HepG2 (cell line): ENCODE data around the gene TOR4A. TPM values are rescaled to one million over a fixed set of nuclear protein-coding genes. Genes with fewer than 3 reads are reported as not detected.

ENCODE experiments used
- ATAC-seq: fragments of 200-7000 bp; cut with Tn5 transposase; 3 replicates; pipeline ENCODE4 v1.9.1; 2020; ENCODE audit warnings: mild to moderate bottlenecking, moderate library complexity
- BruUV-seq: library from RNA; stranded (reverse); fragments of 400-500 nt; replicated peaks from 2 replicates; lab custom pipeline; 2021; lab: Mats Ljungman, UMichigan
- CTCF ChIA-PET: fragments of 300-600 bp; formaldehyde crosslinking; extraction: SDS; loops from one replicate; lab custom pipeline; 2021; ENCODE audit warnings: low total read pairs, inconsistent platforms, low intra/inter-chr PET ratio; lab: Yijun Ruan, JAX
- POLR2A ChIA-PET: fragments of 350-600 bp; sonication (Branson Sonifier 250); formaldehyde crosslinking; loops from one replicate; lab custom pipeline; 2020; ENCODE audit warnings: antibody characterized with exemption, inconsistent platforms; lab: Yijun Ruan, JAX
- DNase-seq: peaks from one replicate; pipeline ENCODE4 v3.0.0-alpha.2; 2015; ENCODE audit warnings: low spot score
- FAIRE-seq: peaks from 3 replicates; lab custom pipeline; 2011; peaks lifted over from hg19 to GRCh38; lab: Jason Lieb, UNC
- H2AFZ ChIP-seq: one replicate; pipeline ENCODE4 v1.6.1; 2011; ENCODE audit warnings: low read length, inconsistent platforms
- H3K27ac ChIP-seq: fragments of 300-600 bp; 3 replicates; pipeline ENCODE4 v1.8.0; 2011; ENCODE audit warnings: mixed run types, mild to moderate bottlenecking, mixed read lengths, low read length, inconsistent platforms; ENCODE audit not compliant: insufficient read depth; ENCODE audit errors: extremely low read length
- H3K27me3 ChIP-seq, 2 experiments: fragments of 200-600 bp in 1 of 2; 2 replicates in 1 of 2; 3 replicates in 1 of 2; pipeline versions ENCODE4 v1.6.0 to v1.8.0; 2011; ENCODE audit warnings: low read length in 2 of 2, mild to moderate bottlenecking in 2 of 2, moderate library complexity in 2 of 2, inconsistent platforms in 1 of 2; ENCODE audit not compliant: insufficient read depth in 2 of 2, control insufficient read depth in 1 of 2
- H3K36me3 ChIP-seq, 2 experiments: fragments of 200-600 bp in 1 of 2; replicated peaks in 1 of 2; 2 replicates in 1 of 2; 3 replicates in 1 of 2; pipeline versions ENCODE4 v1.5.1 to v1.8.0; 2011; ENCODE audit warnings: low read length in 2 of 2, inconsistent platforms in 1 of 2; ENCODE audit not compliant: insufficient read depth in 2 of 2, control insufficient read depth in 1 of 2
- H3K4me1 ChIP-seq: 2 replicates; pipeline ENCODE4 v1.5.1; 2012; ENCODE audit warnings: low read length, inconsistent platforms; ENCODE audit not compliant: insufficient read depth
- H3K4me2 ChIP-seq: 2 replicates; pipeline ENCODE4 v1.6.0; 2011; ENCODE audit warnings: low read depth, low read length, inconsistent platforms
- H3K4me3 ChIP-seq, 3 experiments: fragments of 200-600 bp in 1 of 3; sonication (generic), shearing (Covaris generic) in 1 of 3; replicated peaks in 1 of 3; 2 replicates each; pipeline ENCODE4 v1.5.1; 2011 to 2016; ENCODE audit warnings: low read length in 3 of 3, inconsistent platforms in 2 of 3, low read depth in 2 of 3, mild to moderate bottlenecking in 2 of 3, control low read depth in 1 of 3, mixed read lengths in 1 of 3; ENCODE audit not compliant: insufficient read depth in 1 of 3
- H3K79me2 ChIP-seq: one replicate; pipeline ENCODE4 v1.6.1; 2011; ENCODE audit warnings: low read length, inconsistent platforms; ENCODE audit not compliant: insufficient read depth
- H3K9ac ChIP-seq: 2 replicates; pipeline ENCODE4 v1.6.0; 2011; ENCODE audit warnings: mild to moderate bottlenecking, low read depth, low read length, inconsistent platforms; ENCODE audit not compliant: insufficient read depth
- H3K9me3 ChIP-seq: 2 replicates; pipeline ENCODE4 v1.5.1; 2012; ENCODE audit warnings: mild to moderate bottlenecking, low read length
- H4K20me1 ChIP-seq: 2 replicates; pipeline ENCODE4 v1.6.0; 2011; ENCODE audit warnings: inconsistent platforms, mild to moderate bottlenecking, low read length, moderate library complexity; ENCODE audit not compliant: insufficient read depth
- AGO1 ChIP-seq: fragments of 200-400 bp; formaldehyde crosslinking; IDR thresholded peaks from 2 replicates; pipeline ENCODE4 v1.6.1; 2017; ENCODE audit warnings: mild to moderate bottlenecking, low read depth, low read length, moderate library complexity; ENCODE audit not compliant: poor library complexity, severe bottlenecking
- BORCS8-MEF2B ChIP-seq: sonication (generic); formaldehyde crosslinking; IDR thresholded peaks from 2 replicates; pipeline ENCODE4 v1.8.0; 2022; ENCODE audit warnings: mild to moderate bottlenecking, missing genetic modification reagents
- CREBL2 ChIP-seq: sonication (generic); formaldehyde crosslinking; IDR thresholded peaks from 2 replicates; pipeline ENCODE4 v1.8.1; 2023; ENCODE audit warnings: missing genetic modification reagents, mild to moderate bottlenecking, borderline replicate concordance
- ISX ChIP-seq: sonication (generic); formaldehyde crosslinking; conservative IDR thresholded peaks from 2 replicates; pipeline ENCODE4 v1.5.0; 2020; ENCODE audit warnings: missing genetic modification reagents
- KLF12 ChIP-seq: sonication (generic); formaldehyde crosslinking; IDR thresholded peaks from 2 replicates; pipeline ENCODE4 v1.4.0; 2020; ENCODE audit warnings: missing genetic modification reagents, borderline replicate concordance
- SIX1 ChIP-seq: sonication (generic); formaldehyde crosslinking; IDR thresholded peaks from 2 replicates; pipeline ENCODE4 v1.4.0; 2020; ENCODE audit warnings: missing genetic modification reagents, borderline replicate concordance
- SP1 ChIP-seq, 2 experiments: fragments of 450-650 bp in 1 of 2; sonication (generic) in 1 of 2; formaldehyde crosslinking in 1 of 2; IDR thresholded peaks; 2 replicates each; pipeline versions ENCODE4 v1.4.0 to v1.6.1; 2016 to 2020; ENCODE audit warnings: missing genetic modification reagents in 1 of 2
- WGBS: methylation state at CpG from one replicate; pipeline ENCODE4 v1.1.6; 2017; ENCODE audit warnings: low lambda C conversion rate; 5-methylcytosine and 5-hydroxymethylcytosine counted together
- in situ Hi-C: cut with HindIII; loops from 2 replicates; pipeline ENCODE4 v1.10.0; 2017; ENCODE audit warnings: low pct_unique_long_range_greater_than_20kb; ENCODE audit not compliant: extremely low pct_ligation_motif_present
- intact Hi-C: fragments of 100-400 bp; cut with micrococcal nuclease; formaldehyde crosslinking; loops from one replicate; pipeline ENCODE4 v1.10.0; 2022; ENCODE audit not compliant: unreplicated experiment
- polyA plus RNA-seq, 8 experiments: library from polyadenylated mRNA; depleted of rRNA in 3 of 8; stranded (reverse) in 7 of 8; unstranded in 1 of 8; fragments of >200 nt; fragmentation: Illumina TruSeq in 4 of 8; extraction: Trizol in 4 of 8; gene quantifications; 2 replicates each; pipeline versions ENCODE4 v1.2.1 to v1.2.3, GENCODE V29; 2011 to 2016; ENCODE audit warnings: low read depth in 4 of 8, missing spikeins in 1 of 8, mixed read lengths in 1 of 8; ENCODE audit not compliant: insufficient read depth in 1 of 8
- total RNA-seq, 5 experiments: library from RNA; depleted of rRNA; stranded (reverse); fragments of >200 nt; fragmentation: Illumina TruSeq; extraction: Trizol; gene quantifications; 2 replicates each; pipeline ENCODE4 v1.2.3, GENCODE V29; 2016; ENCODE audit warnings: low read depth in 1 of 5
- TF ChIP-seq, protein P1 (sequence below): IDR thresholded peaks from 2 replicates; pipeline ENCODE4 v1.4.0; 2020; ENCODE audit warnings: mild to moderate bottlenecking, missing genetic modification reagents
- TF ChIP-seq, protein P2 (sequence below): IDR thresholded peaks from 2 replicates; pipeline ENCODE4 v1.6.1; 2016; ENCODE audit warnings: low read depth, borderline replicate concordance

The TOR4A gene
- total and polyA plus RNA-seq, 2 of the 13 experiments (the other 11 are each of a cell fraction or from before 2014, with no cell fraction given) = 11.1 to 14.2 TPM

GRCh38 chr9:137311986-137312851 is 34.7 kb downstream of the TOR4A start:
- Histone ChIP-seq H3K9ac (no peak overlapping the region), H2AFZ (no peak overlapping the region), H4K20me1 (no peaks in the 10 kb centered on the region), H3K4me1 (peaks cover 65% of the 10 kb centered on the region), H3K4me3 (no peak overlapping the region), H3K4me2 (no peak overlapping the region), H3K27ac (no peak overlapping the region), H3K9me3 (no peaks in the 10 kb centered on the region), H3K79me2 (no peaks in the 10 kb centered on the region), H3K27me3 (peaks cover 13 to 62% of the 10 kb centered on the region in 2 experiments), H3K36me3 (no peaks in the 10 kb centered on the region)
- POLR2A ChIA-PET = interaction anchor here (1.0 kb wide), 1 partner anchor 10 kb away, joined by 4 read pairs; the partner anchor contains the start of gene NRARP
- no TSS peak for BruUV-seq
- intact Hi-C loops (no loop called here), in situ Hi-C loops (no loop called here)
- ATAC-seq = no peak
- WGBS = 62% methylated on average over 15 of the region's 28 CpGs
- FAIRE-seq = no peak
- CTCF ChIA-PET = no interaction called here
- TF ChIP-seq BORCS8-MEF2B (CRISPR knock-in tag) (no peak), KLF12 (CRISPR knock-in tag) (no peak), AGO1 (no peak), SP1 (IDR thresholded peaks at IDR 0.05) (no peak), SP1 (CRISPR knock-in tag; IDR thresholded peaks at IDR 0.05) (no peak), CREBL2 (CRISPR knock-in tag) (no peak), SIX1 (CRISPR knock-in tag) (no peak), ISX (CRISPR knock-in tag) (no peak)
- TF ChIP-seq, protein P1, sequence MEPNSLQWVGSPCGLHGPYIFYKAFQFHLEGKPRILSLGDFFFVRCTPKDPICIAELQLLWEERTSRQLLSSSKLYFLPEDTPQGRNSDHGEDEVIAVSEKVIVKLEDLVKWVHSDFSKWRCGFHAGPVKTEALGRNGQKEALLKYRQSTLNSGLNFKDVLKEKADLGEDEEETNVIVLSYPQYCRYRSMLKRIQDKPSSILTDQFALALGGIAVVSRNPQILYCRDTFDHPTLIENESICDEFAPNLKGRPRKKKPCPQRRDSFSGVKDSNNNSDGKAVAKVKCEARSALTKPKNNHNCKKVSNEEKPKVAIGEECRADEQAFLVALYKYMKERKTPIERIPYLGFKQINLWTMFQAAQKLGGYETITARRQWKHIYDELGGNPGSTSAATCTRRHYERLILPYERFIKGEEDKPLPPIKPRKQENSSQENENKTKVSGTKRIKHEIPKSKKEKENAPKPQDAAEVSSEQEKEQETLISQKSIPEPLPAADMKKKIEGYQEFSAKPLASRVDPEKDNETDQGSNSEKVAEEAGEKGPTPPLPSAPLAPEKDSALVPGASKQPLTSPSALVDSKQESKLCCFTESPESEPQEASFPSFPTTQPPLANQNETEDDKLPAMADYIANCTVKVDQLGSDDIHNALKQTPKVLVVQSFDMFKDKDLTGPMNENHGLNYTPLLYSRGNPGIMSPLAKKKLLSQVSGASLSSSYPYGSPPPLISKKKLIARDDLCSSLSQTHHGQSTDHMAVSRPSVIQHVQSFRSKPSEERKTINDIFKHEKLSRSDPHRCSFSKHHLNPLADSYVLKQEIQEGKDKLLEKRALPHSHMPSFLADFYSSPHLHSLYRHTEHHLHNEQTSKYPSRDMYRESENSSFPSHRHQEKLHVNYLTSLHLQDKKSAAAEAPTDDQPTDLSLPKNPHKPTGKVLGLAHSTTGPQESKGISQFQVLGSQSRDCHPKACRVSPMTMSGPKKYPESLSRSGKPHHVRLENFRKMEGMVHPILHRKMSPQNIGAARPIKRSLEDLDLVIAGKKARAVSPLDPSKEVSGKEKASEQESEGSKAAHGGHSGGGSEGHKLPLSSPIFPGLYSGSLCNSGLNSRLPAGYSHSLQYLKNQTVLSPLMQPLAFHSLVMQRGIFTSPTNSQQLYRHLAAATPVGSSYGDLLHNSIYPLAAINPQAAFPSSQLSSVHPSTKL (CRISPR knock-in tag) = no peak
- TF ChIP-seq, protein P2, sequence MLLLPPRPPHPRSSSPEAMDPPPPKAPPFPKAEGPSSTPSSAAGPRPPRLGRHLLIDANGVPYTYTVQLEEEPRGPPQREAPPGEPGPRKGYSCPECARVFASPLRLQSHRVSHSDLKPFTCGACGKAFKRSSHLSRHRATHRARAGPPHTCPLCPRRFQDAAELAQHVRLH = no peak
- DNase-seq = no peak
